ENCODE data around the gene CAMK1D. TPM values are rescaled to one million over a fixed set of nuclear protein-coding genes. Genes with fewer than 3 reads are reported as not detected.
A peak's percentile ranks its signal among the peaks of the same experiment; 100 is the strongest.

CAMK1D gene
- total and polyA plus RNA-seq, 2 donors, result 11.2 to 14.6 TPM

GRCh38 chr10:12670004-12670403 is 320.7 kb downstream of the CAMK1D start:
- Histone ChIP-seq H3K9me3 (ENCODE audit: control insufficient read depth in 2 of 2, insufficient read depth in 1 of 2, low read length in 1 of 2) (no peaks in the 10 kb centered on the region), H3K4me3 (ENCODE audit: low read length in 2 of 2) (no peak overlapping the region), H3K4me1 (ENCODE audit: control insufficient read depth in 2 of 2, insufficient read depth in 2 of 2, low read length in 2 of 2) (no peaks in the 10 kb centered on the region), H3K27me3 (ENCODE audit: control insufficient read depth in 2 of 2, insufficient read depth in 1 of 2, low read length in 1 of 2) (no peaks in the 10 kb centered on the region), H3K36me3 (ENCODE audit: control insufficient read depth in 2 of 2, insufficient read depth in 2 of 2, low read length in 1 of 2) (peaks cover 4 to 6% of the 10 kb centered on the region in 2 donors), H3K27ac (ENCODE audit: low read depth in 1 of 2, low read length in 1 of 2) (no peak overlapping the region)
- 83% methylated on average over 7 of the region's 7 CpGs for WGBS
- DNase-seq (ENCODE audit: low read depth in 6 of 9, low spot score in 9 of 9), result no peak

- Histone ChIP-seq H3K9me3 (ENCODE audit: control insufficient read depth in 2 of 2, insufficient read depth in 1 of 2, low read length in 1 of 2) (peaks cover 0 to 1% of the 10 kb centered on the region in 2 donors), H3K27ac (ENCODE audit: low read depth in 1 of 2, low read length in 1 of 2) (no peak overlapping the region), H3K36me3 (ENCODE audit: control insufficient read depth in 2 of 2, insufficient read depth in 2 of 2, low read length in 1 of 2) (peaks cover 0 to 5% of the 10 kb centered on the region in 2 donors), H3K4me3 (ENCODE audit: low read length in 2 of 2) (no peak overlapping the region), H3K27me3 (ENCODE audit: control insufficient read depth in 2 of 2, insufficient read depth in 1 of 2, low read length in 1 of 2) (no peaks in the 10 kb centered on the region), H3K4me1 (ENCODE audit: control insufficient read depth in 2 of 2, insufficient read depth in 2 of 2, low read length in 2 of 2) (peaks cover 0 to 6% of the 10 kb centered on the region in 2 donors)
- no peak for DNase-seq (ENCODE audit: low read depth in 6 of 9, low spot score in 9 of 9)
These were observed 325.8 kb downstream of the CAMK1D start for GRCh38 chr10:12675186-12675585.

- Histone ChIP-seq H3K27me3 (ENCODE audit: control insufficient read depth in 2 of 2, insufficient read depth in 1 of 2, low read length in 1 of 2) (no peaks in the 10 kb centered on the region), H3K9me3 (ENCODE audit: control insufficient read depth in 2 of 2, insufficient read depth in 1 of 2, low read length in 1 of 2) (peaks cover 0 to 1% of the 10 kb centered on the region in 2 donors), H3K36me3 (ENCODE audit: control insufficient read depth in 2 of 2, insufficient read depth in 2 of 2, low read length in 1 of 2) (peaks cover 0 to 5% of the 10 kb centered on the region in 2 donors), H3K4me3 (ENCODE audit: low read length in 2 of 2) (no peak overlapping the region), H3K27ac (ENCODE audit: low read depth in 1 of 2, low read length in 1 of 2) (no peak overlapping the region), H3K4me1 (ENCODE audit: control insufficient read depth in 2 of 2, insufficient read depth in 2 of 2, low read length in 2 of 2) (peaks cover 0 to 12% of the 10 kb centered on the region in 2 donors)
- 97% methylated on average over 6 of the region's 6 CpGs for whole genome bisulfite sequencing
- no peak for DNase-seq (ENCODE audit: low read depth in 6 of 9, low spot score in 9 of 9)
These were observed 330.3 kb downstream of the CAMK1D start for GRCh38 chr10:12679636-12680035.

GRCh38 chr10:12681252-12681651 is 331.9 kb downstream of the CAMK1D start:
- Histone ChIP-seq H3K4me3 (ENCODE audit: low read length in 2 of 2) (no peak overlapping the region), H3K9me3 (ENCODE audit: control insufficient read depth in 2 of 2, insufficient read depth in 1 of 2, low read length in 1 of 2) (peaks cover 0 to 1% of the 10 kb centered on the region in 2 donors), H3K27ac (ENCODE audit: low read depth in 1 of 2, low read length in 1 of 2) (no peak overlapping the region), H3K27me3 (ENCODE audit: control insufficient read depth in 2 of 2, insufficient read depth in 1 of 2, low read length in 1 of 2) (no peaks in the 10 kb centered on the region), H3K4me1 (ENCODE audit: control insufficient read depth in 2 of 2, insufficient read depth in 2 of 2, low read length in 2 of 2) (peaks cover 0 to 6% of the 10 kb centered on the region in 2 donors), H3K36me3 (ENCODE audit: control insufficient read depth in 2 of 2, insufficient read depth in 2 of 2, low read length in 1 of 2) (peaks cover 5 to 6% of the 10 kb centered on the region in 2 donors)
- 66% methylated on average over 5 of the region's 5 CpGs for WGBS
- peak in 8 of 9 donors; percentile 3 to 72 (median 50) for DNase-seq (ENCODE audit: low read depth in 6 of 9, low spot score in 9 of 9)

GRCh38 chr10:12684784-12685183 is 335.4 kb downstream of the CAMK1D start:
- H3K4me3 ChIP-seq (ENCODE audit: low read length in 2 of 2), result no peak overlapping the region
- H3K4me1 ChIP-seq (ENCODE audit: control insufficient read depth in 2 of 2, insufficient read depth in 2 of 2, low read length in 2 of 2), result peaks cover 0 to 6% of the 10 kb centered on the region in 2 donors
- H3K27ac ChIP-seq (ENCODE audit: low read depth in 1 of 2, low read length in 1 of 2), result no peak overlapping the region
- no peak for DNase-seq (ENCODE audit: low read depth in 6 of 9, low spot score in 9 of 9)
- WGBS, result 99% methylated on average over 8 of the region's 8 CpGs
- H3K9me3 ChIP-seq (ENCODE audit: control insufficient read depth in 2 of 2, insufficient read depth in 1 of 2, low read length in 1 of 2), result no peaks in the 10 kb centered on the region
- no peaks in the 10 kb centered on the region for H3K27me3 ChIP-seq (ENCODE audit: control insufficient read depth in 2 of 2, insufficient read depth in 1 of 2, low read length in 1 of 2)
- peaks cover under 1 to 6% of the 10 kb centered on the region in 2 donors for H3K36me3 ChIP-seq (ENCODE audit: control insufficient read depth in 2 of 2, insufficient read depth in 2 of 2, low read length in 1 of 2)

GRCh38 chr10:12685261-12686058 is 336.1 kb downstream of the CAMK1D start:
- Histone ChIP-seq H3K9me3 (ENCODE audit: control insufficient read depth in 2 of 2, insufficient read depth in 1 of 2, low read length in 1 of 2) (no peaks in the 10 kb centered on the region), H3K36me3 (ENCODE audit: control insufficient read depth in 2 of 2, insufficient read depth in 2 of 2, low read length in 1 of 2) (peaks cover 0 to 6% of the 10 kb centered on the region in 2 donors), H3K4me3 (ENCODE audit: low read length in 2 of 2) (no peak overlapping the region), H3K27me3 (ENCODE audit: control insufficient read depth in 2 of 2, insufficient read depth in 1 of 2, low read length in 1 of 2) (no peaks in the 10 kb centered on the region), H3K4me1 (ENCODE audit: control insufficient read depth in 2 of 2, insufficient read depth in 2 of 2, low read length in 2 of 2) (peaks cover 0 to 6% of the 10 kb centered on the region in 2 donors), H3K27ac (ENCODE audit: low read depth in 1 of 2, low read length in 1 of 2) (no peak overlapping the region)
- WGBS, result 87% methylated on average over 11 of the region's 11 CpGs
- DNase-seq (ENCODE audit: low read depth in 6 of 9, low spot score in 9 of 9), result no peak

- Histone ChIP-seq H3K36me3 (ENCODE audit: control insufficient read depth in 2 of 2, insufficient read depth in 2 of 2, low read length in 1 of 2) (peaks cover 0 to 6% of the 10 kb centered on the region in 2 donors), H3K27ac (ENCODE audit: low read depth in 1 of 2, low read length in 1 of 2) (no peak overlapping the region), H3K9me3 (ENCODE audit: control insufficient read depth in 2 of 2, insufficient read depth in 1 of 2, low read length in 1 of 2) (no peaks in the 10 kb centered on the region), H3K4me1 (ENCODE audit: control insufficient read depth in 2 of 2, insufficient read depth in 2 of 2, low read length in 2 of 2) (peaks cover 0 to 3% of the 10 kb centered on the region in 2 donors), H3K27me3 (ENCODE audit: control insufficient read depth in 2 of 2, insufficient read depth in 1 of 2, low read length in 1 of 2) (no peaks in the 10 kb centered on the region), H3K4me3 (ENCODE audit: low read length in 2 of 2) (no peak overlapping the region)
- WGBS, result 94% methylated on average over 4 of the region's 4 CpGs
- DNase-seq (ENCODE audit: low read depth in 6 of 9, low spot score in 9 of 9), result no peak
These were observed 338.6 kb downstream of the CAMK1D start for GRCh38 chr10:12687996-12688395.

GRCh38 chr10:12689893-12690292 is 340.5 kb downstream of the CAMK1D start:
- DNase-seq (ENCODE audit: low read depth in 6 of 9, low spot score in 9 of 9), result no peak
- peaks cover 0 to 6% of the 10 kb centered on the region in 2 donors for H3K36me3 ChIP-seq (ENCODE audit: control insufficient read depth in 2 of 2, insufficient read depth in 2 of 2, low read length in 1 of 2)
- WGBS, result 99% methylated on average over 6 of the region's 6 CpGs
- no peaks in the 10 kb centered on the region for H3K9me3 ChIP-seq (ENCODE audit: control insufficient read depth in 2 of 2, insufficient read depth in 1 of 2, low read length in 1 of 2)
- no peaks in the 10 kb centered on the region for H3K27me3 ChIP-seq (ENCODE audit: control insufficient read depth in 2 of 2, insufficient read depth in 1 of 2, low read length in 1 of 2)
- H3K27ac ChIP-seq (ENCODE audit: low read depth in 1 of 2, low read length in 1 of 2), result no peak overlapping the region
- H3K4me1 ChIP-seq (ENCODE audit: control insufficient read depth in 2 of 2, insufficient read depth in 2 of 2, low read length in 2 of 2), result peaks cover 0 to 3% of the 10 kb centered on the region in 2 donors
- no peak overlapping the region for H3K4me3 ChIP-seq (ENCODE audit: low read length in 2 of 2)

- no peaks in the 10 kb centered on the region for H3K9me3 ChIP-seq (ENCODE audit: control insufficient read depth in 2 of 2, insufficient read depth in 1 of 2, low read length in 1 of 2)
- 87% methylated on average over 10 of the region's 10 CpGs for WGBS
- H3K4me1 ChIP-seq (ENCODE audit: control insufficient read depth in 2 of 2, insufficient read depth in 2 of 2, low read length in 2 of 2), result peaks cover 0 to 3% of the 10 kb centered on the region in 2 donors
- H3K27ac ChIP-seq (ENCODE audit: low read depth in 1 of 2, low read length in 1 of 2), result no peak overlapping the region
- peaks cover 0 to 4% of the 10 kb centered on the region in 2 donors for H3K36me3 ChIP-seq (ENCODE audit: control insufficient read depth in 2 of 2, insufficient read depth in 2 of 2, low read length in 1 of 2)
- no peak for DNase-seq (ENCODE audit: low read depth in 6 of 9, low spot score in 9 of 9)
- H3K4me3 ChIP-seq (ENCODE audit: low read length in 2 of 2), result no peak overlapping the region
- H3K27me3 ChIP-seq (ENCODE audit: control insufficient read depth in 2 of 2, insufficient read depth in 1 of 2, low read length in 1 of 2), result no peaks in the 10 kb centered on the region
These were observed 341.3 kb downstream of the CAMK1D start for GRCh38 chr10:12690525-12691126.

Measured in thymus (tissue), 11 donors.